SK-N-SH (cell line): ENCODE data around the gene UNK. TPM values are rescaled to one million over a fixed set of nuclear protein-coding genes. Genes with fewer than 3 reads are reported as not detected.
A peak's percentile ranks its signal among the peaks of the same experiment; 100 is the strongest.

Experiments
- CTCF ChIA-PET: fragments of 300-600, 350-600 bp; formaldehyde crosslinking; extraction: SDS; loops from one replicate; lab custom pipeline; 2021; lab: Yijun Ruan, JAX
- POLR2A ChIA-PET: fragments of 350-600 bp; sonication (Branson Sonifier 250); formaldehyde crosslinking; extraction: SDS; loops from one replicate; lab custom pipeline; 2020; ENCODE audit warnings: antibody characterized with exemption, inconsistent platforms; lab: Yijun Ruan, JAX
- DNase-seq: peaks from one replicate; pipeline ENCODE4 v3.0.0; 2012
- H2AFZ ChIP-seq: fragments of 200-600 bp; sonication (generic); 2 replicates; pipeline ENCODE4 v1.8.1; 2016; ENCODE audit warnings: antibody characterized with exemption, mild to moderate bottlenecking, low read depth
- H3F3A ChIP-seq: fragments of 200-600 bp; sonication (generic); replicated peaks from 2 replicates; pipeline ENCODE3; 2016; ENCODE audit warnings: antibody characterized with exemption, mild to moderate bottlenecking; ENCODE audit not compliant: insufficient read depth
- H3K27ac ChIP-seq, 2 experiments: fragments of 200-500 bp in 1 of 2; fragments of 200-600 bp in 1 of 2; sonication (Bioruptor generic) in 1 of 2; sonication (generic), shearing (Covaris generic) in 1 of 2; 2 replicates each; pipeline versions ENCODE4 v1.5.1 to v1.6.1; 2014 to 2016; ENCODE audit warnings: low read depth in 2 of 2, inconsistent platforms in 1 of 2, low read length in 1 of 2, mild to moderate bottlenecking in 1 of 2, mixed read lengths in 1 of 2
- H3K27me3 ChIP-seq: fragments of 200-600 bp; sonication (generic), shearing (Covaris generic); 2 replicates; pipeline ENCODE4 v1.6.1; 2016; ENCODE audit warnings: mixed run types; ENCODE audit not compliant: insufficient read depth
- H3K36me3 ChIP-seq, 2 experiments: fragments of 200-500 bp in 1 of 2; fragments of 200-600 bp in 1 of 2; sonication (Bioruptor generic) in 1 of 2; sonication (generic) in 1 of 2; replicated peaks in 1 of 2; 2 replicates each; pipeline versions ENCODE3 to v1.5.1; 2014 to 2016; ENCODE audit warnings: low read length in 1 of 2, mild to moderate bottlenecking in 1 of 2; ENCODE audit not compliant: insufficient read depth in 2 of 2, control insufficient read depth in 1 of 2
- H3K4me1 ChIP-seq, 2 experiments: fragments of 200-500 bp in 1 of 2; fragments of 200-600 bp in 1 of 2; sonication (Bioruptor generic) in 1 of 2; sonication (generic), shearing (Covaris generic) in 1 of 2; 2 replicates each; pipeline versions ENCODE4 v1.5.1 to v1.6.1; 2014 to 2016; ENCODE audit warnings: low read depth in 1 of 2, low read length in 1 of 2, mixed run types in 1 of 2; ENCODE audit not compliant: insufficient read depth in 2 of 2, control insufficient read depth in 1 of 2
- H3K4me2 ChIP-seq: fragments of 200-600 bp; sonication (generic), shearing (Covaris generic); 2 replicates; pipeline ENCODE4 v1.6.1; 2017; ENCODE audit warnings: mixed run types
- H3K4me3 ChIP-seq, 2 experiments: fragments of 200-500 bp in 1 of 2; fragments of 200-600 bp in 1 of 2; sonication (Bioruptor generic) in 1 of 2; sonication (generic), shearing (Covaris generic) in 1 of 2; 2 replicates each; pipeline versions ENCODE4 v1.5.1 to v1.8.1; 2014 to 2016; ENCODE audit warnings: low read depth in 2 of 2, inconsistent platforms in 1 of 2, low read length in 1 of 2, mild to moderate bottlenecking in 1 of 2, mixed read lengths in 1 of 2, moderate library complexity in 1 of 2
- H3K79me2 ChIP-seq: fragments of 200-600 bp; sonication (generic); 2 replicates; pipeline ENCODE4 v1.8.1; 2017; ENCODE audit warnings: mild to moderate bottlenecking; ENCODE audit not compliant: insufficient read depth
- H3K9ac ChIP-seq: fragments of 200-600 bp; sonication (generic); 2 replicates; pipeline ENCODE4 v1.6.1; 2017; ENCODE audit warnings: mixed run types
- H3K9me2 ChIP-seq: fragments of 200-600 bp; sonication (generic); 2 replicates; pipeline ENCODE4 v1.6.1; 2017; ENCODE audit warnings: mixed run types
- H3K9me3 ChIP-seq: fragments of 200-600 bp; sonication (generic); 2 replicates; pipeline ENCODE4 v1.6.1; 2017; ENCODE audit warnings: mixed run types, mild to moderate bottlenecking, moderate library complexity
- H4K20me1 ChIP-seq: fragments of 200-600 bp; sonication (generic); 2 replicates; pipeline ENCODE4 v1.6.1; 2017; ENCODE audit warnings: mild to moderate bottlenecking, mixed run types; ENCODE audit not compliant: insufficient read depth
- GABPA ChIP-seq: IDR thresholded peaks from 2 replicates; pipeline ENCODE4 v1.4.0; 2012; ENCODE audit warnings: low read depth, mild to moderate bottlenecking
- TEAD4 ChIP-seq: IDR thresholded peaks from 2 replicates; pipeline ENCODE4 v1.4.0; 2012; ENCODE audit warnings: mild to moderate bottlenecking, borderline replicate concordance; ENCODE audit not compliant: insufficient read depth
- WGBS: methylation state at CpG from one replicate; pipeline ENCODE4 v1.1.6; 2017; ENCODE audit warnings: low lambda C conversion rate; 5-methylcytosine and 5-hydroxymethylcytosine counted together
- polyA plus RNA-seq, 3 experiments: library from polyadenylated mRNA; depleted of rRNA; stranded (reverse); fragments of >200 nt; gene quantifications; 2 replicates each; pipeline ENCODE4 v1.2.3, GENCODE V29; 2012
- TF ChIP-seq, protein P1 (sequence below): fragments of 150-350 bp; IDR thresholded peaks from 2 replicates; pipeline ENCODE4 v1.6.1; 2017; ENCODE audit warnings: antibody characterized with exemption, low read length, low read depth, borderline replicate concordance
- TF ChIP-seq, protein P2 (sequence below): IDR thresholded peaks from 2 replicates; pipeline ENCODE4 v1.6.1; 2012; ENCODE audit warnings: mild to moderate bottlenecking, low read depth, low read length, moderate library complexity

UNK gene
- polyA plus RNA-seq, 1 of the 3 experiments (the other 2 are of a cell fraction), result 24.8 TPM

- no peak overlapping the region for H3K27ac ChIP-seq
- no peak overlapping the region for H3K4me3 ChIP-seq
- H3K9me3 ChIP-seq, result no peaks in the 10 kb centered on the region
- peaks cover 28% of the 10 kb centered on the region for H3F3A ChIP-seq
- no peak overlapping the region for H2AFZ ChIP-seq
- WGBS, result 97% methylated on average over 37 of the region's 38 CpGs
- POLR2A ChIA-PET, result interaction anchor here (1.2 to 1.6 kb wide), 3 partner anchors 17 to 95 kb away, joined by 3 to 5 read pairs (median 3); no protein-coding TSS in a partner anchor
- H4K20me1 ChIP-seq, result no peaks in the 10 kb centered on the region; the same call in 1 of the 2 replicates
- H3K27me3 ChIP-seq, result no peaks in the 10 kb centered on the region
- no peak overlapping the region for H3K9ac ChIP-seq
- H3K9me2 ChIP-seq, result no peaks in the 10 kb centered on the region
- peak; percentile 41 for DNase-seq
- peaks cover 32 to 36% of the 10 kb centered on the region in 2 experiments; a peak in 3 of 4 replicates for H3K4me1 ChIP-seq
- TF ChIP-seq, protein P1, sequence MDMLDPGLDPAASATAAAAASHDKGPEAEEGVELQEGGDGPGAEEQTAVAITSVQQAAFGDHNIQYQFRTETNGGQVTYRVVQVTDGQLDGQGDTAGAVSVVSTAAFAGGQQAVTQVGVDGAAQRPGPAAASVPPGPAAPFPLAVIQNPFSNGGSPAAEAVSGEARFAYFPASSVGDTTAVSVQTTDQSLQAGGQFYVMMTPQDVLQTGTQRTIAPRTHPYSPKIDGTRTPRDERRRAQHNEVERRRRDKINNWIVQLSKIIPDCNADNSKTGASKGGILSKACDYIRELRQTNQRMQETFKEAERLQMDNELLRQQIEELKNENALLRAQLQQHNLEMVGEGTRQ, result no peak
- TF ChIP-seq GABPA, result no peak
- TF ChIP-seq, protein P2, sequence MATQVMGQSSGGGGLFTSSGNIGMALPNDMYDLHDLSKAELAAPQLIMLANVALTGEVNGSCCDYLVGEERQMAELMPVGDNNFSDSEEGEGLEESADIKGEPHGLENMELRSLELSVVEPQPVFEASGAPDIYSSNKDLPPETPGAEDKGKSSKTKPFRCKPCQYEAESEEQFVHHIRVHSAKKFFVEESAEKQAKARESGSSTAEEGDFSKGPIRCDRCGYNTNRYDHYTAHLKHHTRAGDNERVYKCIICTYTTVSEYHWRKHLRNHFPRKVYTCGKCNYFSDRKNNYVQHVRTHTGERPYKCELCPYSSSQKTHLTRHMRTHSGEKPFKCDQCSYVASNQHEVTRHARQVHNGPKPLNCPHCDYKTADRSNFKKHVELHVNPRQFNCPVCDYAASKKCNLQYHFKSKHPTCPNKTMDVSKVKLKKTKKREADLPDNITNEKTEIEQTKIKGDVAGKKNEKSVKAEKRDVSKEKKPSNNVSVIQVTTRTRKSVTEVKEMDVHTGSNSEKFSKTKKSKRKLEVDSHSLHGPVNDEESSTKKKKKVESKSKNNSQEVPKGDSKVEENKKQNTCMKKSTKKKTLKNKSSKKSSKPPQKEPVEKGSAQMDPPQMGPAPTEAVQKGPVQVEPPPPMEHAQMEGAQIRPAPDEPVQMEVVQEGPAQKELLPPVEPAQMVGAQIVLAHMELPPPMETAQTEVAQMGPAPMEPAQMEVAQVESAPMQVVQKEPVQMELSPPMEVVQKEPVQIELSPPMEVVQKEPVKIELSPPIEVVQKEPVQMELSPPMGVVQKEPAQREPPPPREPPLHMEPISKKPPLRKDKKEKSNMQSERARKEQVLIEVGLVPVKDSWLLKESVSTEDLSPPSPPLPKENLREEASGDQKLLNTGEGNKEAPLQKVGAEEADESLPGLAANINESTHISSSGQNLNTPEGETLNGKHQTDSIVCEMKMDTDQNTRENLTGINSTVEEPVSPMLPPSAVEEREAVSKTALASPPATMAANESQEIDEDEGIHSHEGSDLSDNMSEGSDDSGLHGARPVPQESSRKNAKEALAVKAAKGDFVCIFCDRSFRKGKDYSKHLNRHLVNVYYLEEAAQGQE, result peak; percentile 78
- TF ChIP-seq TEAD4, result no peak
- CTCF ChIA-PET, result interaction anchor here (1.5 to 15.4 kb wide), 12 partner anchors 13 to 131 kb away, joined by 3 to 214 read pairs (median 6); partner anchors contain the start of genes CDK3, MRPL38, TRIM65 and WBP2
- no peaks in the 10 kb centered on the region for H3K79me2 ChIP-seq
- H3K36me3 ChIP-seq, result no peaks in the 10 kb centered on the region
- H3K4me2 ChIP-seq, result 0 out of 2 replicates have a peak overlapping the region, but pooled peaks have one; percentile 76
Observed at GRCh38 chr17:75874323-75875181, 89.9 kb downstream of the UNK start.

Other genes with a start within 250 kb of the UNK start
- gene MYO15B, start 197.0 kb upstream of the UNK start, polyA plus RNA-seq (2012; rRNA removed), result 9.7 and 10.3 TPM in 2 replicates
- gene SMIM5, start 151.4 kb upstream of the UNK start, polyA plus RNA-seq (2012; rRNA removed), result 0.02 TPM in 1 of 2 replicates, not detected in the other
- 22.5 and 25.3 TPM in 2 replicates for gene RECQL5, start 117.7 kb upstream of the UNK start, polyA plus RNA-seq (2012; rRNA removed)
- gene SAP30BP, start 117.5 kb upstream of the UNK start, polyA plus RNA-seq (2012; rRNA removed), result 145 and 158 TPM in 2 replicates
- gene ITGB4, start 63.3 kb upstream of the UNK start, polyA plus RNA-seq (2012; rRNA removed), result 3.6 and 7.0 TPM in 2 replicates
- 36.5 and 39.2 TPM in 2 replicates for gene GALK1, start 19.6 kb upstream of the UNK start, polyA plus RNA-seq (2012; rRNA removed)
- gene UNC13D, start 59.6 kb downstream of the UNK start, polyA plus RNA-seq (2012; rRNA removed), result 0.99 and 1.3 TPM in 2 replicates
- gene WBP2, start 70.5 kb downstream of the UNK start, polyA plus RNA-seq (2012; rRNA removed), result 49.7 and 55.8 TPM in 2 replicates
- gene TRIM47, start 93.8 kb downstream of the UNK start, polyA plus RNA-seq (2012; rRNA removed), result 3.1 and 5.1 TPM in 2 replicates
- 13.1 and 18.1 TPM in 2 replicates for gene TRIM65, start 112.1 kb downstream of the UNK start, polyA plus RNA-seq (2012; rRNA removed)
- 62.5 and 93.9 TPM in 2 replicates for gene MRPL38, start 120.1 kb downstream of the UNK start, polyA plus RNA-seq (2012; rRNA removed)
- gene FBF1, start 156.2 kb downstream of the UNK start, polyA plus RNA-seq (2012; rRNA removed), result 19.0 and 19.7 TPM in 2 replicates
- 21.5 and 29.7 TPM in 2 replicates for gene ACOX1, start 194.4 kb downstream of the UNK start, polyA plus RNA-seq (2012; rRNA removed)
- 33.6 and 38.1 TPM in 2 replicates for gene TEN1, start 194.4 kb downstream of the UNK start, polyA plus RNA-seq (2012; rRNA removed)
- 14.6 and 22.1 TPM in 2 replicates for gene CDK3, start 216.0 kb downstream of the UNK start, polyA plus RNA-seq (2012; rRNA removed)
- gene EVPL, start 242.5 kb downstream of the UNK start, polyA plus RNA-seq (2012; rRNA removed), result 0.15 and 0.23 TPM in 2 replicates